Type B pancreatic cell (in vitro differentiated cells): ENCODE data around the gene PTPN23. TPM values are rescaled to one million over a fixed set of nuclear protein-coding genes. Genes with fewer than 3 reads are reported as not detected.

ENCODE experiments used
- DNase-seq: peaks from one replicate; pipeline ENCODE4 v3.0.0; 2021; ENCODE audit warnings: mixed read lengths; ENCODE audit not compliant: unreplicated experiment; ENCODE audit errors: extremely low spot score
- H3K27ac Mint-ChIP-seq: 2 replicates; pipeline ENCODE4 v1.8.0; 2021; ENCODE audit warnings: mild to moderate bottlenecking, mixed read lengths
- H3K27me3 Mint-ChIP-seq: 2 replicates; pipeline ENCODE4 v1.8.0; 2021; ENCODE audit warnings: mixed read lengths
- H3K36me3 Mint-ChIP-seq: 2 replicates; pipeline ENCODE4 v1.8.0; 2021; ENCODE audit warnings: mixed read lengths
- H3K4me1 Mint-ChIP-seq: one replicate; pipeline ENCODE4 v1.8.0; 2021; ENCODE audit warnings: mixed read lengths; ENCODE audit not compliant: unreplicated experiment
- H3K4me3 Mint-ChIP-seq: 2 replicates; pipeline ENCODE4 v1.8.0; 2021; ENCODE audit warnings: mild to moderate bottlenecking, mixed read lengths
- H3K9me3 Mint-ChIP-seq: 2 replicates; pipeline ENCODE4 v1.8.0; 2021; ENCODE audit warnings: mixed read lengths
- total RNA-seq: library from RNA; stranded (reverse); gene quantifications from 2 replicates; pipeline ENCODE4 v1.2.1, GENCODE V29; 2021; ENCODE audit warnings: low replicate concordance
- TF ChIP-seq, protein P1 (sequence below): fragments of 200-600 bp; sonication (generic); conservative IDR thresholded peaks from 2 replicates; pipeline ENCODE4 v1.5.0; 2021; ENCODE audit warnings: antibody characterized with exemption, mild to moderate bottlenecking

The PTPN23 gene
- total RNA-seq, 1 donor from 2014 or later = 52.5 TPM

DNA sequence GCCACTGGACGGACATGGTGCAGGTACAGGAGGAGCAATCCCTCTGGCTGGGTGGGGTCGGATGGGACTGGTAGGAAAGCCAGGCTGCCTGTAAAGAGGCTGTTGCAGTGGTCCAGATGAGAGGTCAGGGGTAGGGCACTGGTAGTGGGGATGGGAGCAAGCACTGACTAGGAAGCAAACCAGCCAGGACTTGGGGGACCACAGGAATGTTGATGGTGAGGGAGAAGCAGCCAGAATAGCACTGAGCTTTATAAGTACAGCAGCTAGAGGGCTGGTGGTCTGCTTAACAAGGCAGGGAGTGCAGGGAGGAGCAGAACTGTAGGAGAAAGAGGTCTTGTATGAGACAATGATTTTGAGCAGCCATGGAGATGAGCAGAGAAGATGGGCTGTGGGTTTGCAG, 38.7 kb upstream of the PTPN23 start:
- H3K9me3 Mint-ChIP-seq = no peaks in the 10 kb centered on the region
- TF ChIP-seq, protein P1, sequence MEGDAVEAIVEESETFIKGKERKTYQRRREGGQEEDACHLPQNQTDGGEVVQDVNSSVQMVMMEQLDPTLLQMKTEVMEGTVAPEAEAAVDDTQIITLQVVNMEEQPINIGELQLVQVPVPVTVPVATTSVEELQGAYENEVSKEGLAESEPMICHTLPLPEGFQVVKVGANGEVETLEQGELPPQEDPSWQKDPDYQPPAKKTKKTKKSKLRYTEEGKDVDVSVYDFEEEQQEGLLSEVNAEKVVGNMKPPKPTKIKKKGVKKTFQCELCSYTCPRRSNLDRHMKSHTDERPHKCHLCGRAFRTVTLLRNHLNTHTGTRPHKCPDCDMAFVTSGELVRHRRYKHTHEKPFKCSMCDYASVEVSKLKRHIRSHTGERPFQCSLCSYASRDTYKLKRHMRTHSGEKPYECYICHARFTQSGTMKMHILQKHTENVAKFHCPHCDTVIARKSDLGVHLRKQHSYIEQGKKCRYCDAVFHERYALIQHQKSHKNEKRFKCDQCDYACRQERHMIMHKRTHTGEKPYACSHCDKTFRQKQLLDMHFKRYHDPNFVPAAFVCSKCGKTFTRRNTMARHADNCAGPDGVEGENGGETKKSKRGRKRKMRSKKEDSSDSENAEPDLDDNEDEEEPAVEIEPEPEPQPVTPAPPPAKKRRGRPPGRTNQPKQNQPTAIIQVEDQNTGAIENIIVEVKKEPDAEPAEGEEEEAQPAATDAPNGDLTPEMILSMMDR = no peak
- no peaks in the 10 kb centered on the region for H3K4me1 Mint-ChIP-seq
- H3K36me3 Mint-ChIP-seq = peaks cover 19% of the 10 kb centered on the region
- DNase-seq = no peak
- peak overlapping the region; percentile 48 for H3K27ac Mint-ChIP-seq
- no peaks in the 10 kb centered on the region for H3K27me3 Mint-ChIP-seq
- no peak overlapping the region for H3K4me3 Mint-ChIP-seq

DNA sequence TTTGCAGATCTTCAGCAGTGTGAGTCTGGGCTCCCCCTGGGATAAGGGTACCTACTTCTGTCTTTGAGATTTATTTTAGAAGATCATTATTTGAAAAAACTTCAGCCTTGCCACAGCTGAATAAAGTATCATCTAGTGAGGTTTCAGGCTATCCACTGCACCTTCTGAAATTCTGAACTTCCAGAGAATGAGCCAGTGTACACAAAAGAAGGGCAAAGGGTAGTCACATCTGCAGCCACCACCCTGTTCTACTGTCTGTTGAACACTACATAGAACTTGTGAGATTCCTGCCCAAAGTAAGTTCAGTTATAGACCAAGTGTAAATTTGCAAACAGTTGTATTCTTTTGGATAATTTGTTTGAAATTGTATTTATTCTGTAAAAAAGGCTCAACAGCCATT, 38.0 kb upstream of the PTPN23 start:
- Mint-ChIP-seq H3K36me3 (peaks cover 19% of the 10 kb centered on the region), H3K27me3 (no peaks in the 10 kb centered on the region), H3K9me3 (no peaks in the 10 kb centered on the region), H3K27ac (no peak overlapping the region), H3K4me1 (no peaks in the 10 kb centered on the region), H3K4me3 (no peak overlapping the region)
- TF ChIP-seq, protein P1 = no peak
- DNase-seq = no peak

DNA sequence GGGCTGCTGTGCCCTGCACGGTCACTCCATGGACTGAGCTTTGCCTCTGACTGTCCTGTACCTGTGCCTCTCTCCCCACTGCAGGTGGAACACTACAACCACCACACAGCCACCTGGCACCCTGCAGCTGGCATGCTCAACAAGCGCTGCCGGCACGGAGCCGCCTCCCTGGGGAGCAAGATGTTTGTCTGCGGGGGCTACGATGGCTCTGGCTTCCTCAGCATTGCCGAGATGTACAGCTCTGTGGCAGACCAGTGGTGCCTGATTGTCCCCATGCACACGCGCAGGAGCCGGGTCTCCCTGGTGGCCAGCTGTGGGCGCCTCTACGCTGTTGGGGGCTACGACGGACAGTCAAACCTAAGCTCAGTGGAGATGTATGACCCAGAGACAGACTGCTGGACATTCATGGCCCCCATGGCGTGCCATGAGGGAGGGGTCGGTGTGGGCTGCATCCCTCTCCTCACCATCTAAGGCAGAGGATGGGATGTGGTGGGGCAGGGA, 37.3 kb upstream of the PTPN23 start:
- H3K27me3 Mint-ChIP-seq = no peaks in the 10 kb centered on the region
- no peak for DNase-seq
- H3K4me3 Mint-ChIP-seq = no peak overlapping the region
- no peaks in the 10 kb centered on the region for H3K4me1 Mint-ChIP-seq
- H3K9me3 Mint-ChIP-seq = no peaks in the 10 kb centered on the region
- H3K27ac Mint-ChIP-seq = no peak overlapping the region
- H3K36me3 Mint-ChIP-seq = peaks cover 14% of the 10 kb centered on the region
- TF ChIP-seq, protein P1 = no peak

DNA sequence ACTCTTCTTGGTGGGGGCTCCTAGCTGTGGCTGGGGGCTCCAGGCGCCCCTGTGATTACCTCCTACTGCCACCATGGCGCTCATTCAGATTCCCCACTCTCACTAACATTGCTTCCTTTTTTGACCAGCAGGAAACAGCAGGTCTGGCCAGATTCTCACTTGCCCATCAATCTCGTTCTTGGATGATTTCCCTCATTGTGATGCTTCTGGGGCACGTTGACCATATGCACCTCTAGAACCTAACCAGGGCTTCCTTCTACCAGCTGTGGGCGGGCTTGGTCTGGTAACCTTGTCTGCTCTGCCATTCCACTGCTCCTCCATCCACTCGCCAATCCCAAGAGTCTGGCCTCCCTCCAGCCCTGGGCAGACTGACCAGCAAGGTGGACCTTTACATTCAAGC, 35.9 kb upstream of the PTPN23 start:
- Mint-ChIP-seq H3K27ac (no peak overlapping the region), H3K9me3 (no peaks in the 10 kb centered on the region), H3K4me3 (no peak overlapping the region), H3K4me1 (no peaks in the 10 kb centered on the region), H3K36me3 (peaks cover 12% of the 10 kb centered on the region), H3K27me3 (no peaks in the 10 kb centered on the region)
- DNase-seq = no peak
- TF ChIP-seq, protein P1 = no peak

DNA sequence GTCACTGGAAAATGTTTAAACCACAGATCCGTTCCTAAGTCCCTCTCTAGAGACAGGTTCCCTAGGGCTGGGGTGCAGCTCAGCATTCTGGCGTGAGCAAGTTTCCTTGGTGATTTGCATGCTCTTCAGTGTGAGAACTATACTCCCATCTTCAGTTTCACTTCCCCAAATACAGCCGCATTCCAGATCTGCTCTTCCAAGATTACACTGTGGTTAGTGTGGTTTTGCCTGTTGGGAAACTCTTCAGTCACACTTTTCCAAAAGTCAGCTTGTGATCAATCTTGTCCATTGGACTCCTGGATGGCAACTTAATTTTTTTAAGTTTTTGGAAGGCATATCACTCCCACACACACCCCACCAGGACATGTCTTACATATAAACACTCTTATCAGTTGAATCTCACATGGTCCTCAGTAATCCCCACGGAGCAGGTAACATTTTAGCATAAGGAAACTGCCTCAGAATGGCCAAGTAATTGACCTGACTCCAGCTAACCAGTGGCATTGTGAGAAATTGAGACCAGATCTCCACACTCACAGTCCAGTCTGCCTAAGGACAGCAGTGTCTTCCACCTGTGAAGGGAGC, 33.5 kb upstream of the PTPN23 start:
- Mint-ChIP-seq H3K36me3 (peaks cover 10% of the 10 kb centered on the region), H3K9me3 (no peaks in the 10 kb centered on the region), H3K4me3 (no peak overlapping the region), H3K4me1 (no peaks in the 10 kb centered on the region), H3K27me3 (no peaks in the 10 kb centered on the region), H3K27ac (peak overlapping the region; percentile 23)
- TF ChIP-seq, protein P1 = no peak
- DNase-seq = no peak
